Right lobe of liver (tissue), 4 donors: Measurements from ENCODE around the gene ARAF.

Experiments used
- CTCF ChIP-seq, 4 donors: fragments of 200-600 bp in 3 of 4; fragments of 450-650 bp in 1 of 4; IDR thresholded peaks; one replicate each; pipeline versions ENCODE4 v1.5.1 to v1.8.0; 2016 to 2022; ENCODE audit warnings: antibody characterized with exemption in 4 of 4, mild to moderate bottlenecking in 2 of 4
- POLR2A ChIP-seq: fragments of 450-650 bp; IDR thresholded peaks from one replicate; pipeline ENCODE4 v1.6.1; 2017; ENCODE audit warnings: antibody characterized with exemption, mild to moderate bottlenecking
- donor health status: DM: no; HTN: no; CAD: no.
- donor health status: DM: no; HTN: no; CAD: no.
- donor health status: DM: no; HTN: yes; CAD: no.

GRCh38 chrX:47581731-47582647 lies 21.0 kb downstream of the ARAF start, which contains the start of gene TIMP1:
- TF ChIP-seq CTCF (IDR thresholded peaks at IDR 0.05) = no peak
- TF ChIP-seq POLR2A = peak; percentile 36
